ENCODE data around the gene ARL2. TPM values are rescaled to one million over a fixed set of nuclear protein-coding genes. Genes with fewer than 3 reads are reported as not detected.

The ARL2 gene
- total RNA-seq, 1 experiment from 2014 or later: 104 TPM

Small RNA genes lying within 50 kb of the gene (small RNA-seq; reads per million reads assigned to genes)
- gene MIR6879: not detected
- not detected for gene SNX15

Other genes starting within 250 kb of the ARL2 start
- 193 and 251 TPM in 2 replicates for gene SF1, start 235.6 kb upstream of the ARL2 start, total RNA-seq (2014; rRNA removed; shearing (Covaris generic))
- gene MAP4K2, start 210.9 kb upstream of the ARL2 start, total RNA-seq (2014; rRNA removed; shearing (Covaris generic)): 44.4 and 57.0 TPM in 2 replicates
- gene MEN1, start 203.6 kb upstream of the ARL2 start, total RNA-seq (2014; rRNA removed; shearing (Covaris generic)): 35.1 and 38.0 TPM in 2 replicates
- 22.7 and 24.7 TPM in 2 replicates for gene CDC42BPG, start 169.5 kb upstream of the ARL2 start, total RNA-seq (2014; rRNA removed; shearing (Covaris generic))
- gene EHD1, start 135.5 kb upstream of the ARL2 start, total RNA-seq (2014; rRNA removed; shearing (Covaris generic)): 118 and 123 TPM in 2 replicates
- gene ATG2A, start 97.0 kb upstream of the ARL2 start, total RNA-seq (2014; rRNA removed; shearing (Covaris generic)): 47.1 and 50.5 TPM in 2 replicates
- gene PPP2R5B, start 89.5 kb upstream of the ARL2 start, total RNA-seq (2014; rRNA removed; shearing (Covaris generic)): 7.9 and 8.9 TPM in 2 replicates
- gene GPHA2, start 78.3 kb upstream of the ARL2 start, total RNA-seq (2014; rRNA removed; shearing (Covaris generic)): not detected in 2 replicates
- gene MAJIN, start 42.1 kb upstream of the ARL2 start, total RNA-seq (2014; rRNA removed; shearing (Covaris generic)): not detected in 2 replicates
- 1.6 and 2.5 TPM in 2 replicates for gene BATF2, start 17.2 kb upstream of the ARL2 start, total RNA-seq (2014; rRNA removed; shearing (Covaris generic))
- 26.5 and 36.1 TPM in 2 replicates for gene SNX15, start 13.3 kb downstream of the ARL2 start, total RNA-seq (2014; rRNA removed; shearing (Covaris generic))
- gene SAC3D1, start 27.1 kb downstream of the ARL2 start, total RNA-seq (2014; rRNA removed; shearing (Covaris generic)): 52.4 and 52.5 TPM in 2 replicates
- gene NAALADL1, start 44.4 kb downstream of the ARL2 start, total RNA-seq (2014; rRNA removed; shearing (Covaris generic)): 0.08 and 1.9 TPM in 2 replicates
- gene CDCA5, start 69.9 kb downstream of the ARL2 start, total RNA-seq (2014; rRNA removed; shearing (Covaris generic)): 66.1 and 72.1 TPM in 2 replicates
- 124 and 128 TPM in 2 replicates for gene ZFPL1, start 70.1 kb downstream of the ARL2 start, total RNA-seq (2014; rRNA removed; shearing (Covaris generic))
- gene VPS51, start 82.1 kb downstream of the ARL2 start, total RNA-seq (2014; rRNA removed; shearing (Covaris generic)): 549 and 628 TPM in 2 replicates
- 84.4 and 113 TPM in 2 replicates for gene TM7SF2, start 97.7 kb downstream of the ARL2 start, total RNA-seq (2014; rRNA removed; shearing (Covaris generic))
- 104 and 115 TPM in 2 replicates for gene ZNHIT2, start 103.5 kb downstream of the ARL2 start, total RNA-seq (2014; rRNA removed; shearing (Covaris generic))
- gene FAU, start 108.0 kb downstream of the ARL2 start, total RNA-seq (2014; rRNA removed; shearing (Covaris generic)): 835 and 863 TPM in 2 replicates
- gene MRPL49, start 108.2 kb downstream of the ARL2 start, total RNA-seq (2014; rRNA removed; shearing (Covaris generic)): 153 and 200 TPM in 2 replicates
- 21.7 and 32.1 TPM in 2 replicates for gene SYVN1, start 120.4 kb downstream of the ARL2 start, total RNA-seq (2014; rRNA removed; shearing (Covaris generic))
- not detected in 2 replicates for gene SPDYC, start 156.1 kb downstream of the ARL2 start, total RNA-seq (2014; rRNA removed; shearing (Covaris generic))
- gene CAPN1, start 167.8 kb downstream of the ARL2 start, total RNA-seq (2014; rRNA removed; shearing (Covaris generic)): 594 and 654 TPM in 2 replicates
- 24.8 and 27.5 TPM in 2 replicates for gene POLA2, start 247.8 kb downstream of the ARL2 start, total RNA-seq (2014; rRNA removed; shearing (Covaris generic))

All from HT-29 (cell line).